Adrenal gland (tissue), 5 donors: ENCODE results near the gene LAYN.

Experiments
- POLR2A ChIP-seq, 2 donors: fragments of 450-650 bp; IDR thresholded peaks; one replicate each; pipeline ENCODE4 v1.6.1; 2017; ENCODE audit warnings: antibody characterized with exemption in 2 of 2, mild to moderate bottlenecking in 2 of 2, moderate library complexity in 1 of 2
- TF ChIP-seq, protein P1 (sequence below), 6 experiments: fragments of 450-650 bp in 4 of 6; fragments of 200-600 bp in 2 of 6; sonication (generic) in 1 of 6; IDR thresholded peaks; 1 replicate in 5 of 6; 2 replicates in 1 of 6; pipeline versions ENCODE4 v1.5.1 to v1.8.0; 2016 to 2021; ENCODE audit warnings: antibody characterized with exemption in 6 of 6, mild to moderate bottlenecking in 2 of 6, moderate library complexity in 1 of 6
- donor health status: DM: no; HTN: no; CAD: no.

DNA sequence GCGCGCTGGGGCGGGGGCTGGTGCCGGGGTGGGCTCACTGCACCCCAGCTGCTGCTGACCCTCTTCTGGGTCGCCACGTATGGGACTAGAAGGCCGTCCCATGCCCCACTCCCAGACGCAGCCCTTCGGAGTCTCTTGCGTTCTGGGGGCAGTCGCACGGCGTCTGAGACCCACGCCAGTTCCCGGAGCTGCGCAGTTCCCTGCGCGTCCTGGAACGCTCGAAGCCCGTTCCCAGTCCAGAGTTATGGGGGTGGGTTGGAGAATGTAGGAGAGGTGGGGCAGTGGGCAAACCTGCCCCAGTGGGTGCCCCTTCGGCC is 375 bp downstream of the LAYN start:
- TF ChIP-seq, protein P1, sequence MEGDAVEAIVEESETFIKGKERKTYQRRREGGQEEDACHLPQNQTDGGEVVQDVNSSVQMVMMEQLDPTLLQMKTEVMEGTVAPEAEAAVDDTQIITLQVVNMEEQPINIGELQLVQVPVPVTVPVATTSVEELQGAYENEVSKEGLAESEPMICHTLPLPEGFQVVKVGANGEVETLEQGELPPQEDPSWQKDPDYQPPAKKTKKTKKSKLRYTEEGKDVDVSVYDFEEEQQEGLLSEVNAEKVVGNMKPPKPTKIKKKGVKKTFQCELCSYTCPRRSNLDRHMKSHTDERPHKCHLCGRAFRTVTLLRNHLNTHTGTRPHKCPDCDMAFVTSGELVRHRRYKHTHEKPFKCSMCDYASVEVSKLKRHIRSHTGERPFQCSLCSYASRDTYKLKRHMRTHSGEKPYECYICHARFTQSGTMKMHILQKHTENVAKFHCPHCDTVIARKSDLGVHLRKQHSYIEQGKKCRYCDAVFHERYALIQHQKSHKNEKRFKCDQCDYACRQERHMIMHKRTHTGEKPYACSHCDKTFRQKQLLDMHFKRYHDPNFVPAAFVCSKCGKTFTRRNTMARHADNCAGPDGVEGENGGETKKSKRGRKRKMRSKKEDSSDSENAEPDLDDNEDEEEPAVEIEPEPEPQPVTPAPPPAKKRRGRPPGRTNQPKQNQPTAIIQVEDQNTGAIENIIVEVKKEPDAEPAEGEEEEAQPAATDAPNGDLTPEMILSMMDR (IDR thresholded peaks at IDR 0.05), result no peak
- TF ChIP-seq POLR2A (IDR thresholded peaks at IDR 0.05), result no peak
